H9 (cell line): ENCODE data around the gene NDUFB2. TPM values are rescaled to one million over a fixed set of nuclear protein-coding genes. Genes with fewer than 3 reads are reported as not detected.

Experiments
- DNase-seq: peaks from one replicate; pipeline ENCODE4 v3.0.0-alpha.2; 2017
- H2AFZ ChIP-seq: one replicate; pipeline ENCODE4 v1.6.1; 2013; ENCODE audit warnings: mild to moderate bottlenecking, low read length, control low read depth, moderate library complexity
- H2AK5ac ChIP-seq: 2 replicates; pipeline ENCODE4 v1.6.1; 2013; ENCODE audit warnings: low read length, control low read depth, mixed read lengths; ENCODE audit not compliant: insufficient read length
- H2BK120ac ChIP-seq: one replicate; pipeline ENCODE4 v1.6.1; 2013; ENCODE audit warnings: low read depth, mild to moderate bottlenecking, low read length, control low read depth, inconsistent platforms; ENCODE audit not compliant: poor library complexity, severe bottlenecking
- H2BK12ac ChIP-seq: 2 replicates; pipeline ENCODE4 v1.6.1; 2013; ENCODE audit warnings: low read length, control low read depth, mixed read lengths, low read depth; ENCODE audit not compliant: insufficient read length
- H2BK15ac ChIP-seq: 2 replicates; pipeline ENCODE4 v1.6.1; 2013; ENCODE audit warnings: low read depth, low read length, control low read depth
- H2BK20ac ChIP-seq: one replicate; pipeline ENCODE4 v1.6.1; 2013; ENCODE audit warnings: low read depth, mild to moderate bottlenecking, low read length, control low read depth, inconsistent platforms; ENCODE audit not compliant: poor library complexity, severe bottlenecking
- H2BK5ac ChIP-seq: 2 replicates; pipeline ENCODE4 v1.6.1; 2013; ENCODE audit warnings: low read length, control low read depth, mixed read lengths; ENCODE audit not compliant: insufficient read length
- H3K14ac ChIP-seq: 2 replicates; pipeline ENCODE4 v1.6.1; 2013; ENCODE audit warnings: low read length, control low read depth; ENCODE audit not compliant: insufficient read depth
- H3K18ac ChIP-seq: 2 replicates; pipeline ENCODE4 v1.6.1; 2013; ENCODE audit warnings: low read depth, mild to moderate bottlenecking, mixed read lengths, low read length, control low read depth; ENCODE audit not compliant: insufficient read length
- H3K23ac ChIP-seq: 2 replicates; pipeline ENCODE4 v1.6.1; 2013; ENCODE audit warnings: low read length, control low read depth, mixed read lengths, low read depth; ENCODE audit not compliant: insufficient read length
- H3K23me2 ChIP-seq: 2 replicates; pipeline ENCODE4 v1.6.1; 2013; ENCODE audit warnings: low read depth, mild to moderate bottlenecking, mixed read lengths, low read length, control low read depth; ENCODE audit not compliant: insufficient read length, poor library complexity, severe bottlenecking
- H3K27ac ChIP-seq: 2 replicates; pipeline ENCODE4 v1.5.1; 2013; ENCODE audit warnings: low read length, control low read depth, mixed read lengths, low read depth; ENCODE audit not compliant: insufficient read length
- H3K27me3 ChIP-seq: 2 replicates; pipeline ENCODE4 v1.6.1; 2013; ENCODE audit warnings: low read length, control low read depth, inconsistent platforms; ENCODE audit not compliant: insufficient read depth
- H3K4ac ChIP-seq: 2 replicates; pipeline ENCODE4 v1.6.1; 2013; ENCODE audit warnings: low read depth, mild to moderate bottlenecking, control low read depth, inconsistent platforms, low read length, moderate library complexity
- H3K4me1 ChIP-seq: 2 replicates; pipeline ENCODE4 v1.6.1; 2013; ENCODE audit warnings: low read length, control low read depth, inconsistent platforms; ENCODE audit not compliant: insufficient read depth
- H3K4me2 ChIP-seq: 2 replicates; pipeline ENCODE4 v1.6.1; 2013; ENCODE audit warnings: low read length, control low read depth, mixed read lengths; ENCODE audit not compliant: insufficient read length, insufficient read depth
- H3K56ac ChIP-seq: 2 replicates; pipeline ENCODE4 v1.6.1; 2013; ENCODE audit warnings: low read depth, mild to moderate bottlenecking, mixed read lengths, low read length, control low read depth; ENCODE audit not compliant: insufficient read length
- H3K79me1 ChIP-seq: 2 replicates; pipeline ENCODE4 v1.6.1; 2013; ENCODE audit warnings: low read depth, mild to moderate bottlenecking, moderate library complexity, low read length, control low read depth, inconsistent platforms; ENCODE audit not compliant: insufficient read depth, poor library complexity, severe bottlenecking
- H3K79me2 ChIP-seq: 2 replicates; pipeline ENCODE4 v1.6.1; 2013; ENCODE audit warnings: low read length, control low read depth, inconsistent platforms; ENCODE audit not compliant: insufficient read depth
- H3K9ac ChIP-seq: 2 replicates; pipeline ENCODE4 v1.6.1; 2013; ENCODE audit warnings: low read length, control low read depth, mixed read lengths; ENCODE audit not compliant: insufficient read length; ENCODE audit errors: extremely low read depth
- H3K9me3 ChIP-seq: one replicate; pipeline ENCODE4 v1.6.1; 2013; ENCODE audit warnings: low read depth, low read length, inconsistent platforms; ENCODE audit not compliant: control insufficient read depth
- H3T11ph ChIP-seq: one replicate; pipeline ENCODE4 v1.6.1; 2013; ENCODE audit warnings: mild to moderate bottlenecking, low read length, control low read depth, inconsistent platforms
- H4K20me1 ChIP-seq: one replicate; pipeline ENCODE4 v1.6.1; 2013; ENCODE audit not compliant: control insufficient read depth, insufficient read length, insufficient read depth
- H4K5ac ChIP-seq: 2 replicates; pipeline ENCODE4 v1.6.1; 2013; ENCODE audit warnings: low read depth, mild to moderate bottlenecking, mixed read lengths, low read length, control low read depth; ENCODE audit not compliant: insufficient read length
- H4K8ac ChIP-seq: replicated peaks from 2 replicates; pipeline ENCODE4 v1.6.1; 2013; ENCODE audit warnings: low read length, control low read depth, mixed read lengths, low read depth; ENCODE audit not compliant: insufficient read length
- H4K91ac ChIP-seq: 2 replicates; pipeline ENCODE4 v1.6.1; 2013; ENCODE audit warnings: low read depth, mild to moderate bottlenecking, moderate library complexity, mixed read lengths, low read length, control low read depth; ENCODE audit not compliant: insufficient read length
- H3K27ac Mint-ChIP-seq, 3 experiments: 2 replicates in 2 of 3; 3 replicates in 1 of 3; pipeline ENCODE4 v1.8.0; 2020 to 2021; ENCODE audit warnings: mixed read lengths in 3 of 3, mild to moderate bottlenecking in 1 of 3, moderate library complexity in 1 of 3
- H3K27me3 Mint-ChIP-seq: 2 replicates; pipeline ENCODE4 v1.8.0; 2021; ENCODE audit warnings: low read depth, mild to moderate bottlenecking, moderate library complexity, mixed read lengths
- H3K36me3 Mint-ChIP-seq, 3 experiments: 2 replicates in 2 of 3; 3 replicates in 1 of 3; pipeline ENCODE4 v1.8.0; 2020 to 2021; ENCODE audit warnings: low read depth in 3 of 3, mixed read lengths in 3 of 3; ENCODE audit not compliant: insufficient read depth in 1 of 3
- H3K4me1 Mint-ChIP-seq, 2 experiments: 2 replicates each; pipeline ENCODE4 v1.8.0; 2020; ENCODE audit warnings: mixed read lengths in 2 of 2
- H3K4me3 Mint-ChIP-seq, 2 experiments: 2 replicates in 1 of 2; 3 replicates in 1 of 2; pipeline ENCODE4 v1.8.0; 2020 to 2021; ENCODE audit warnings: mild to moderate bottlenecking in 2 of 2, mixed read lengths in 2 of 2, moderate library complexity in 1 of 2
- H3K9me3 Mint-ChIP-seq, 2 experiments: 2 replicates in 1 of 2; 3 replicates in 1 of 2; pipeline ENCODE4 v1.8.0; 2020; ENCODE audit warnings: mild to moderate bottlenecking in 2 of 2, mixed read lengths in 2 of 2, moderate library complexity in 1 of 2
- CTCF ChIP-seq: fragments of 200-600 bp; sonication (generic); conservative IDR thresholded peaks from 3 replicates; pipeline ENCODE4 v1.8.0; 2021; ENCODE audit warnings: antibody characterized with exemption, mild to moderate bottlenecking
- WGBS: extraction: QIAGEN DNeasy Blood & Tissue Kit; methylation state at CpG from one replicate; pipeline ENCODE4 v1.1.7; 2013; ENCODE audit warnings: missing lambda C conversion rate, low lambda C conversion rate, mixed read lengths; ENCODE audit not compliant: insufficient read length; ENCODE audit errors: extremely low coverage; 5-methylcytosine and 5-hydroxymethylcytosine counted together
- total RNA-seq: library from RNA; stranded (reverse); gene quantifications from 2 replicates; pipeline ENCODE4 v1.2.1, GENCODE V29; 2021

The NDUFB2 gene
- total RNA-seq, 1 experiment from 2014 or later: 177 TPM

GRCh38 chr7:140719721-140720120 is 23.2 kb downstream of the NDUFB2 start:
- Histone ChIP-seq H3K79me1 (no peaks in the 10 kb centered on the region), H4K20me1 (no peaks in the 10 kb centered on the region), H3K9me3 (no peaks in the 10 kb centered on the region), H3K4ac (no peak overlapping the region), H2AK5ac (no peak overlapping the region), H2BK20ac (no peak overlapping the region), H3K4me1 (no peaks in the 10 kb centered on the region), H3K27ac (no peak overlapping the region), H3K23me2 (no peaks in the 10 kb centered on the region), H2AFZ (no peak overlapping the region), H2BK120ac (no peak overlapping the region), H2BK5ac (no peak overlapping the region), H3K79me2 (no peaks in the 10 kb centered on the region), H4K8ac (no peak overlapping the region), H3K4me2 (no peak overlapping the region), H2BK15ac (no peak overlapping the region), H2BK12ac (no peak overlapping the region), H3K23ac (no peak overlapping the region), H4K91ac (no peak overlapping the region), H3K9ac (no peak overlapping the region), H3K18ac (no peak overlapping the region), H3K56ac (no peak overlapping the region), H3T11ph (no peak overlapping the region), H4K5ac (no peak overlapping the region), H3K14ac (no peak overlapping the region), H3K27me3 (no peaks in the 10 kb centered on the region)
- Mint-ChIP-seq H3K4me1 (no peaks in the 10 kb centered on the region), H3K4me3 (no peak overlapping the region), H3K27me3 (peaks cover 1% of the 10 kb centered on the region; the same call in 1 of the 2 replicates), H3K36me3 (peaks cover 8% of the 10 kb centered on the region in 3 experiments), H3K9me3 (peaks cover under 1 to 1% of the 10 kb centered on the region in 2 experiments; a peak in 4 of 5 replicates), H3K27ac (no peak overlapping the region)
- DNase-seq: no peak
- WGBS: no CpG with 5 or more reads among the region's 5 CpGs
- TF ChIP-seq CTCF: no peak
